SK-N-SH treated with all-trans-retinoic acid at 6 μM for 48 hours (cell line): Measurements from ENCODE around the gene SMIM32.

Experiments
- ARNTL ChIP-seq: fragments of 450-650 bp; formaldehyde crosslinking; IDR thresholded peaks from 2 replicates; pipeline ENCODE4 v1.5.0; 2020; ENCODE audit warnings: low read depth, mild to moderate bottlenecking, moderate library complexity, borderline replicate concordance
- PPARA ChIP-seq: fragments of 250-450 bp; sonication (Bioruptor Pico); IDR thresholded peaks from 2 replicates; pipeline ENCODE4 v1.5.0; 2020; ENCODE audit warnings: mild to moderate bottlenecking, borderline replicate concordance
- TOX ChIP-seq: fragments of 250-450 bp; sonication (Bioruptor Pico); IDR thresholded peaks from 2 replicates; pipeline ENCODE4 v1.8.0; 2021; ENCODE audit warnings: mild to moderate bottlenecking, moderate library complexity, borderline replicate concordance
- ZC3H10 ChIP-seq: fragments of 250-450 bp; sonication (Bioruptor Pico); IDR thresholded peaks from 2 replicates; pipeline ENCODE4 v1.5.1; 2021; ENCODE audit warnings: mild to moderate bottlenecking, moderate library complexity
- ZFP30 ChIP-seq: fragments of 450-650 bp; formaldehyde crosslinking; IDR thresholded peaks from 2 replicates; pipeline ENCODE4 v1.5.0; 2022; ENCODE audit warnings: mild to moderate bottlenecking, moderate library complexity
- ZNF565 ChIP-seq: fragments of 450-650 bp; formaldehyde crosslinking; conservative IDR thresholded peaks from 2 replicates; pipeline ENCODE4 v1.5.0; 2020; ENCODE audit warnings: low read depth, mild to moderate bottlenecking, moderate library complexity
- TF ChIP-seq, protein P1 (sequence below): fragments of 250-450 bp; sonication (Bioruptor Pico); IDR thresholded peaks from 2 replicates; pipeline ENCODE4 v1.8.0; 2020; ENCODE audit warnings: mild to moderate bottlenecking, moderate library complexity, borderline replicate concordance
- TF ChIP-seq, protein P2 (sequence below): fragments of 250-450 bp; sonication (Bioruptor Pico); IDR thresholded peaks from 2 replicates; pipeline ENCODE4 v1.5.0; 2020; ENCODE audit warnings: mild to moderate bottlenecking, moderate library complexity

DNA sequence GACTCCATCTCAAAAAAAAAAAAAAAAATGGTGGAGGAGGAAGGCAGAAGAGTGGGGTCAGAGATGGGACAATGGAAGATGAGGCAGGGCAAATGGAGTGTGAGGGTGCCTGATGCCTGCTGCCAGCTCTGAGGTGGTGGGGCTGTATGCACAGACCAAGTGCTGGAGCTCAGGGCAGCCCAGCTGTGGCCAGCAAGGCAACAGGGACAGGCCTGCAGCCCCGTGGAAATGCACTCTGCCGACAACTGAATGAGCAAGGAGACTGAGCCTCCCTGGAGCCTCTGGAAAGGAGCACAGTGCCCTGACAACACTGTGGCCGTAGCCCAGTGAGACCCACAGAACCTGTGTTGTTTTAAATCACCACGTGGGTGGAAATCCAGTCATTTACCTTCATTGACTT lies 22.9 kb upstream of the SMIM32 start:
- no peak for TF ChIP-seq TOX (CRISPR knock-in tag)
- TF ChIP-seq, protein P1, sequence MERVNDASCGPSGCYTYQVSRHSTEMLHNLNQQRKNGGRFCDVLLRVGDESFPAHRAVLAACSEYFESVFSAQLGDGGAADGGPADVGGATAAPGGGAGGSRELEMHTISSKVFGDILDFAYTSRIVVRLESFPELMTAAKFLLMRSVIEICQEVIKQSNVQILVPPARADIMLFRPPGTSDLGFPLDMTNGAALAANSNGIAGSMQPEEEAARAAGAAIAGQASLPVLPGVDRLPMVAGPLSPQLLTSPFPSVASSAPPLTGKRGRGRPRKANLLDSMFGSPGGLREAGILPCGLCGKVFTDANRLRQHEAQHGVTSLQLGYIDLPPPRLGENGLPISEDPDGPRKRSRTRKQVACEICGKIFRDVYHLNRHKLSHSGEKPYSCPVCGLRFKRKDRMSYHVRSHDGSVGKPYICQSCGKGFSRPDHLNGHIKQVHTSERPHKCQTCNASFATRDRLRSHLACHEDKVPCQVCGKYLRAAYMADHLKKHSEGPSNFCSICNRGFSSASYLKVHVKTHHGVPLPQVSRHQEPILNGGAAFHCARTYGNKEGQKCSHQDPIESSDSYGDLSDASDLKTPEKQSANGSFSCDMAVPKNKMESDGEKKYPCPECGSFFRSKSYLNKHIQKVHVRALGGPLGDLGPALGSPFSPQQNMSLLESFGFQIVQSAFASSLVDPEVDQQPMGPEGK (CRISPR knock-in tag): no peak
- no peak for TF ChIP-seq ARNTL (CRISPR knock-in tag)
- no peak for TF ChIP-seq ZNF565 (CRISPR knock-in tag)
- TF ChIP-seq, protein P2, sequence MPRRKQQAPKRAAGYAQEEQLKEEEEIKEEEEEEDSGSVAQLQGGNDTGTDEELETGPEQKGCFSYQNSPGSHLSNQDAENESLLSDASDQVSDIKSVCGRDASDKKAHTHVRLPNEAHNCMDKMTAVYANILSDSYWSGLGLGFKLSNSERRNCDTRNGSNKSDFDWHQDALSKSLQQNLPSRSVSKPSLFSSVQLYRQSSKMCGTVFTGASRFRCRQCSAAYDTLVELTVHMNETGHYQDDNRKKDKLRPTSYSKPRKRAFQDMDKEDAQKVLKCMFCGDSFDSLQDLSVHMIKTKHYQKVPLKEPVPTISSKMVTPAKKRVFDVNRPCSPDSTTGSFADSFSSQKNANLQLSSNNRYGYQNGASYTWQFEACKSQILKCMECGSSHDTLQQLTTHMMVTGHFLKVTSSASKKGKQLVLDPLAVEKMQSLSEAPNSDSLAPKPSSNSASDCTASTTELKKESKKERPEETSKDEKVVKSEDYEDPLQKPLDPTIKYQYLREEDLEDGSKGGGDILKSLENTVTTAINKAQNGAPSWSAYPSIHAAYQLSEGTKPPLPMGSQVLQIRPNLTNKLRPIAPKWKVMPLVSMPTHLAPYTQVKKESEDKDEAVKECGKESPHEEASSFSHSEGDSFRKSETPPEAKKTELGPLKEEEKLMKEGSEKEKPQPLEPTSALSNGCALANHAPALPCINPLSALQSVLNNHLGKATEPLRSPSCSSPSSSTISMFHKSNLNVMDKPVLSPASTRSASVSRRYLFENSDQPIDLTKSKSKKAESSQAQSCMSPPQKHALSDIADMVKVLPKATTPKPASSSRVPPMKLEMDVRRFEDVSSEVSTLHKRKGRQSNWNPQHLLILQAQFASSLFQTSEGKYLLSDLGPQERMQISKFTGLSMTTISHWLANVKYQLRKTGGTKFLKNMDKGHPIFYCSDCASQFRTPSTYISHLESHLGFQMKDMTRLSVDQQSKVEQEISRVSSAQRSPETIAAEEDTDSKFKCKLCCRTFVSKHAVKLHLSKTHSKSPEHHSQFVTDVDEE (CRISPR knock-in tag): no peak
- TF ChIP-seq PPARA (CRISPR knock-in tag): no peak
- no peak for TF ChIP-seq ZC3H10 (CRISPR knock-in tag)
- no peak for TF ChIP-seq ZFP30 (CRISPR knock-in tag)
